ENCODE results near the gene NXNL1.

DNA sequence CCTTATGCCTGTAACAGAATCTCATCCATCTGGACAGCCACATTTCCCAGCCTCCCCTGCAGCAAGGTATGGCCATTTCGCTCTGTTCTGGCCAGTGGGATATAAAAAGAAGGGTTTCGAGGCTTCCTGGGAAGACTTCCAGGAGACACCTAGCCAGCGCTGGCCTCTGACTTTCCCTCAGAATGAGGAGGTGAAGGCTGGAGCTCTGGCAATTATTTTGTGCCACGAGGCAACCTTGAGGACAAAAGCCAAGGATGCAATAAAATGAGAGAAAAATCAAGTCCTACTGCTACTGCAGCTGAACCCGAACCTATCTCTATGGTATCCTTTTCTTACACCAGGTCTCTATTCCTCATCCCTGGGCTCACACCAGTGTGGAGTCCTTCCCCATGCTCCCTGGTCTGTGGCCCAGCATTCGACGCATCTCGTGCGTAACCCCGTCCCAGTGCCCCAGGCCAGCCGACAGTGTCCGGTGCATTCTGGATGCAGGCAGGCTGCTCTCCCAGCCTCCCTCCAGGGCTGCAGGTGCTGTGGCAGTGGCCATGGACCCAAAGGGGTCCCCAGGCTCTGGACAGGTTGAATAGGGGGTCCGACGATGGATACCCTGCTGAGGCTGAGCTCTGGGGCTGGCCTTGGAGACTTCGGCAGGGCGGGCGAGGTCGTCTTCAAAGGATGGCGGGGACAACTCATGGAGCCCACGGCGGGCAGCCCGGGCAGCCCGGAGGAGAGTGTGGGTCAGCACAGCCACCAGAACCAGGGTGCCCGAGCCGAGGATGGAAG, 24.4 kb downstream of the NXNL1 start:
- TF ChIP-seq GABPA (IDR thresholded peaks at IDR 0.05; ENCODE audit: borderline replicate concordance, insufficient read depth, low read length), result no peak
- no peak for TF ChIP-seq SRF (IDR thresholded peaks at IDR 0.05; ENCODE audit: low read depth, low read length)
- TF ChIP-seq, protein P1, sequence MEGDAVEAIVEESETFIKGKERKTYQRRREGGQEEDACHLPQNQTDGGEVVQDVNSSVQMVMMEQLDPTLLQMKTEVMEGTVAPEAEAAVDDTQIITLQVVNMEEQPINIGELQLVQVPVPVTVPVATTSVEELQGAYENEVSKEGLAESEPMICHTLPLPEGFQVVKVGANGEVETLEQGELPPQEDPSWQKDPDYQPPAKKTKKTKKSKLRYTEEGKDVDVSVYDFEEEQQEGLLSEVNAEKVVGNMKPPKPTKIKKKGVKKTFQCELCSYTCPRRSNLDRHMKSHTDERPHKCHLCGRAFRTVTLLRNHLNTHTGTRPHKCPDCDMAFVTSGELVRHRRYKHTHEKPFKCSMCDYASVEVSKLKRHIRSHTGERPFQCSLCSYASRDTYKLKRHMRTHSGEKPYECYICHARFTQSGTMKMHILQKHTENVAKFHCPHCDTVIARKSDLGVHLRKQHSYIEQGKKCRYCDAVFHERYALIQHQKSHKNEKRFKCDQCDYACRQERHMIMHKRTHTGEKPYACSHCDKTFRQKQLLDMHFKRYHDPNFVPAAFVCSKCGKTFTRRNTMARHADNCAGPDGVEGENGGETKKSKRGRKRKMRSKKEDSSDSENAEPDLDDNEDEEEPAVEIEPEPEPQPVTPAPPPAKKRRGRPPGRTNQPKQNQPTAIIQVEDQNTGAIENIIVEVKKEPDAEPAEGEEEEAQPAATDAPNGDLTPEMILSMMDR (IDR thresholded peaks at IDR 0.05; ENCODE audit: control extremely low read depth in 1 of 3, insufficient read depth in 1 of 3, low read depth in 1 of 3, low read length in 3 of 3), result no peak
- no peak for TF ChIP-seq HDAC2 (IDR thresholded peaks at IDR 0.05; ENCODE audit: borderline replicate concordance in 1 of 2, low read depth in 2 of 2, low read length in 2 of 2)
- no peak for TF ChIP-seq EP300 (IDR thresholded peaks at IDR 0.05; ENCODE audit: borderline replicate concordance in 1 of 2, low read depth in 2 of 2, low read length in 2 of 2)
- no peak for TF ChIP-seq POU5F1 (IDR thresholded peaks at IDR 0.05; ENCODE audit: low read depth, low read length)
- TF ChIP-seq POLR2AphosphoS5 (IDR thresholded peaks at IDR 0.05; ENCODE audit: low read depth, low read length), result no peak

Data from H1 (cell line).